ENCODE results near the gene C1orf21.

Gene C1orf21

GRCh38 chr1:184635347-184635979, 248.6 kb downstream of the C1orf21 start:
- DNase-seq: no peak

- no peak for DNase-seq
These were observed 249.2 kb downstream of the C1orf21 start for GRCh38 chr1:184635980-184636431.

- DNase-seq: no peak
These were observed 250.9 kb downstream of the C1orf21 start for GRCh38 chr1:184637664-184638240.

- DNase-seq: no peak
These were observed 252.4 kb downstream of the C1orf21 start for GRCh38 chr1:184639205-184639604.

GRCh38 chr1:184640505-184640904, 253.7 kb downstream of the C1orf21 start:
- DNase-seq: no peak

- no peak for DNase-seq
These were observed 255.1 kb downstream of the C1orf21 start for GRCh38 chr1:184641894-184642293.

- no peak for DNase-seq
These were observed 256.8 kb downstream of the C1orf21 start for GRCh38 chr1:184643661-184644060.

- DNase-seq: no peak
These were observed 257.9 kb downstream of the C1orf21 start for GRCh38 chr1:184644771-184645170.

- DNase-seq: no peak
These were observed 259.4 kb downstream of the C1orf21 start for GRCh38 chr1:184646178-184646701.

GRCh38 chr1:184646824-184647223, 260.0 kb downstream of the C1orf21 start:
- DNase-seq: no peak

- DNase-seq: no peak
These were observed 260.6 kb downstream of the C1orf21 start for GRCh38 chr1:184647471-184647870.

GRCh38 chr1:184648160-184648855, 261.5 kb downstream of the C1orf21 start:
- DNase-seq: no peak

GRCh38 chr1:184648856-184649201, 262.0 kb downstream of the C1orf21 start:
- DNase-seq: no peak

GRCh38 chr1:184649451-184649888, 262.6 kb downstream of the C1orf21 start:
- DNase-seq: no peak

- DNase-seq: no peak
These were observed 263.5 kb downstream of the C1orf21 start for GRCh38 chr1:184650177-184650866.

- no peak for DNase-seq
These were observed 268.4 kb downstream of the C1orf21 start for GRCh38 chr1:184655185-184655584.

- no peak for DNase-seq
These were observed 269.4 kb downstream of the C1orf21 start for GRCh38 chr1:184656221-184656620.

- DNase-seq: no peak
These were observed 271.2 kb downstream of the C1orf21 start for GRCh38 chr1:184658055-184658454.

- DNase-seq: no peak
These were observed 273.8 kb downstream of the C1orf21 start for GRCh38 chr1:184660462-184661191.

GRCh38 chr1:184661801-184662200, 275.0 kb downstream of the C1orf21 start:
- DNase-seq: no peak

GRCh38 chr1:184664042-184664660, 277.3 kb downstream of the C1orf21 start:
- no peak for DNase-seq

GRCh38 chr1:184664661-184665060, 277.8 kb downstream of the C1orf21 start:
- DNase-seq: no peak
